ENCODE measurements around the gene MTARC1.

DNA sequence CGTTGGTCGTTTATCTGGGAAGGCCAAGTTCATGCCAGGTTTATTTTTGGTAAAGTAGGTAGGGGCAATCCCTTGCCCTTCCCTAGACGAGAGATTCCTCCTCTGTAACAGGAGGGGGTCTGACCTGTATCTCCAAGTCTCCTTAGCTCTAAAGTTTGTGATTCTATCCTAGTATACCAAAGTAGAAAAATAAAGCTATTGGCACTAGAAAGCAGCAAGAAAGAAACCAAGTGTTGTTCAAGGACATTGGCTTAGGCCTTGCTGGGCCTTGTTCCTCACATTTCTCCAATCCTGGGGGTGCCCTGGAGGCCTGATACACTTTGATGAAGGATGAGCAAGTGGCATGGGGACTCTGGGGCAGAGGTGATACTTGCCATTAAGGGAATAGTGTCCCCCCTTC, 37.8 kb upstream of the MTARC1 start:
- TF ChIP-seq, protein P1, sequence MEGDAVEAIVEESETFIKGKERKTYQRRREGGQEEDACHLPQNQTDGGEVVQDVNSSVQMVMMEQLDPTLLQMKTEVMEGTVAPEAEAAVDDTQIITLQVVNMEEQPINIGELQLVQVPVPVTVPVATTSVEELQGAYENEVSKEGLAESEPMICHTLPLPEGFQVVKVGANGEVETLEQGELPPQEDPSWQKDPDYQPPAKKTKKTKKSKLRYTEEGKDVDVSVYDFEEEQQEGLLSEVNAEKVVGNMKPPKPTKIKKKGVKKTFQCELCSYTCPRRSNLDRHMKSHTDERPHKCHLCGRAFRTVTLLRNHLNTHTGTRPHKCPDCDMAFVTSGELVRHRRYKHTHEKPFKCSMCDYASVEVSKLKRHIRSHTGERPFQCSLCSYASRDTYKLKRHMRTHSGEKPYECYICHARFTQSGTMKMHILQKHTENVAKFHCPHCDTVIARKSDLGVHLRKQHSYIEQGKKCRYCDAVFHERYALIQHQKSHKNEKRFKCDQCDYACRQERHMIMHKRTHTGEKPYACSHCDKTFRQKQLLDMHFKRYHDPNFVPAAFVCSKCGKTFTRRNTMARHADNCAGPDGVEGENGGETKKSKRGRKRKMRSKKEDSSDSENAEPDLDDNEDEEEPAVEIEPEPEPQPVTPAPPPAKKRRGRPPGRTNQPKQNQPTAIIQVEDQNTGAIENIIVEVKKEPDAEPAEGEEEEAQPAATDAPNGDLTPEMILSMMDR (optimal IDR thresholded peaks at IDR 0.05 in 1 of 3, IDR thresholded peaks at IDR 0.05 in 1 of 3, conservative IDR thresholded peaks at IDR 0.05 in 1 of 3; ENCODE audit: extremely low read depth in 1 of 3, insufficient read depth in 2 of 3, low read length in 3 of 3): no peak
- no peak for TF ChIP-seq EZH2 (IDR thresholded peaks at IDR 0.05; ENCODE audit: low read length)

Data from keratinocyte (primary cell).